Skeletal muscle tissue (tissue), 4 donors: Measurements from ENCODE around the gene CDK14. TPM values are rescaled to one million over a fixed set of nuclear protein-coding genes. Genes with fewer than 3 reads are reported as not detected.

ENCODE experiments used
- H3K27ac ChIP-seq: one replicate; pipeline ENCODE4 v1.7.0; 2013; ENCODE audit warnings: mild to moderate bottlenecking, low read depth, low read length, inconsistent platforms
- H3K27me3 ChIP-seq, 3 donors: one replicate each; pipeline ENCODE4 v1.7.0; 2013; ENCODE audit warnings: low read length in 3 of 3; ENCODE audit not compliant: control insufficient read depth in 3 of 3, insufficient read depth in 3 of 3
- H3K36me3 ChIP-seq, 3 donors: one replicate each; pipeline ENCODE4 v1.7.0; 2013; ENCODE audit warnings: low read length in 3 of 3; ENCODE audit not compliant: control insufficient read depth in 3 of 3, insufficient read depth in 3 of 3
- H3K4me1 ChIP-seq, 3 donors: one replicate each; pipeline ENCODE4 v1.7.0; 2013; ENCODE audit warnings: low read length in 3 of 3, mild to moderate bottlenecking in 3 of 3; ENCODE audit not compliant: control insufficient read depth in 3 of 3, insufficient read depth in 3 of 3
- H3K4me3 ChIP-seq, 3 donors: one replicate each; pipeline ENCODE4 v1.7.0; 2013; ENCODE audit warnings: low read length in 3 of 3
- H3K9ac ChIP-seq, 3 donors: one replicate each; pipeline ENCODE4 v1.7.0; 2013; ENCODE audit warnings: low read length in 3 of 3, mild to moderate bottlenecking in 3 of 3, moderate library complexity in 2 of 3, low read depth in 1 of 3
- H3K9me3 ChIP-seq, 3 donors: one replicate each; pipeline ENCODE4 v1.7.0; 2013; ENCODE audit warnings: low read length in 3 of 3; ENCODE audit not compliant: control insufficient read depth in 3 of 3
- total RNA-seq: library from RNA; depleted of rRNA; stranded (reverse); fragments of >200 nt; gene quantifications from one replicate; pipeline ENCODE4 v1.2.3, GENCODE V29; 2014
- donor health status: Osteomylitis.

CDK14 gene
- total RNA-seq, 1 donor from 2014 or later: 25.1 TPM

DNA sequence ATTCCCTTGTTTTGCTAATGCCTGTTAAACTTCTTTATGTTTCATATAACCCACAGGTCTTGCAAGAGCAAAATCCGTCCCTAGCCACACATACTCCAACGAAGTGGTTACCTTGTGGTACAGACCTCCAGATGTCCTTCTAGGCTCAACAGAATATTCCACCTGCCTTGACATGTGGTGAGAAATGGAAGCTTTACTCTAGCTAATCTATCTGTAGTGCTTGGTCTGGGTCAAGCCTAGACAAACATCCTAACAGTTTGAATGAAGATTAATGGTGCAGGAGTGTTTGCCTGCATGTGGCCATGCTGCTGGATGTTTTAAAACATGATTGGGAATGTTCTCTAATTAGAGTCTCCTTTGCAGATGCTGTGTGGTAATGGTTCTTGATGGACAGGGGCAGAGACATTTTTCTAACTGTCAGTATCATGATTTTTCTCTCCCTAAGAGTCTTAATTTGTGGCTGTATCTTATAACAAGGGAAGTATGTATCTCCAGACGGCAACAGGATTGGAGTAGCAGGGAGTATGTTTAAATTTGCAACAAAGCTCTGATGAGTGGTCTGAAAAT, 359.6 kb downstream of the CDK14 start:
- H3K27me3 ChIP-seq: no peaks in the 10 kb centered on the region
- H3K9me3 ChIP-seq: no peaks in the 10 kb centered on the region
- no peak overlapping the region for H3K4me3 ChIP-seq
- H3K36me3 ChIP-seq: no peaks in the 10 kb centered on the region
- peaks cover 0 to 2% (median 0%) of the 10 kb centered on the region in 3 donors for H3K4me1 ChIP-seq
- no peak overlapping the region for H3K9ac ChIP-seq
- no peak overlapping the region for H3K27ac ChIP-seq

DNA sequence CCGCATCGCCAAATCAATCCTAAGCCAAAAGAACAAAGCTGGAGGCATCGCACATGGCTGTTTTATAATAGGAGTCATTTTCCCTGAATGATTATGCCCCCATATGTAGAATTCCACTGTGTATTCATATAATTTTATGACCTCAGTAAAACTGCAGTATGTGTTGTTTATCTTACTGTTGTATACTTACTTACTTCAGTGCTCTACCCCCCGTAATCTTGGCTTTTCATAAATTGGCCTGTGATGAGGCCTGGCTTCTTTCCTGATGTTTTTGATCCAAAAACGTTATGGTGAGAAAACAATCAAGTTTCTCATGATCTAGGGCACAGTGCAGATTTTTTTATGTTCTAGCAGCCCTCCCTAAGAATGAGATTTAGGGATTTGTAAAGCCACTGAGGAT, 361.8 kb downstream of the CDK14 start:
- Histone ChIP-seq H3K4me3 (no peak overlapping the region), H3K9me3 (no peaks in the 10 kb centered on the region), H3K36me3 (no peaks in the 10 kb centered on the region), H3K27ac (no peak overlapping the region), H3K27me3 (no peaks in the 10 kb centered on the region), H3K9ac (no peak overlapping the region), H3K4me1 (peaks cover 0 to 2% (median 0%) of the 10 kb centered on the region in 3 donors)

DNA sequence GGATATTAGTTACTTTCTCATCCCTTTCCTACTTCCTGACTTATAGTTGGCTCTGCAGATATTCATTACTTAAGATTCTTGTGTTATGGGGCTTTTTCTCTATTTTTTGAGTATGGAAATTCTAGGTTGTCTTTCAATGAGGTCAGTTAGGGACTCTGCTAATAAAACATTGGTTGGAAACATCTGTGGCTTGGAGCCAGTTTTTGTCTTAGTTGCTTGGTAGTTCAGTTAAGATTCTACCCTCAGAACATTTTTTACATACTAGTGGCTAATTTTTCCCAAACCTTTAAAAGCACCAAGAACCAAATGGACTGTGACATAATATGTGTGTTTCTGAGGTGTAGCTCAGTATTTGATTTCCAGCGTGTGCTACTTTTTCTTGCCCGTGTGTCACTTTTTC, 362.5 kb downstream of the CDK14 start:
- Histone ChIP-seq H3K36me3 (no peaks in the 10 kb centered on the region), H3K27me3 (no peaks in the 10 kb centered on the region), H3K4me3 (no peak overlapping the region), H3K9me3 (no peaks in the 10 kb centered on the region), H3K27ac (no peak overlapping the region), H3K4me1 (peaks cover 0 to 2% (median 0%) of the 10 kb centered on the region in 3 donors), H3K9ac (no peak overlapping the region)

DNA sequence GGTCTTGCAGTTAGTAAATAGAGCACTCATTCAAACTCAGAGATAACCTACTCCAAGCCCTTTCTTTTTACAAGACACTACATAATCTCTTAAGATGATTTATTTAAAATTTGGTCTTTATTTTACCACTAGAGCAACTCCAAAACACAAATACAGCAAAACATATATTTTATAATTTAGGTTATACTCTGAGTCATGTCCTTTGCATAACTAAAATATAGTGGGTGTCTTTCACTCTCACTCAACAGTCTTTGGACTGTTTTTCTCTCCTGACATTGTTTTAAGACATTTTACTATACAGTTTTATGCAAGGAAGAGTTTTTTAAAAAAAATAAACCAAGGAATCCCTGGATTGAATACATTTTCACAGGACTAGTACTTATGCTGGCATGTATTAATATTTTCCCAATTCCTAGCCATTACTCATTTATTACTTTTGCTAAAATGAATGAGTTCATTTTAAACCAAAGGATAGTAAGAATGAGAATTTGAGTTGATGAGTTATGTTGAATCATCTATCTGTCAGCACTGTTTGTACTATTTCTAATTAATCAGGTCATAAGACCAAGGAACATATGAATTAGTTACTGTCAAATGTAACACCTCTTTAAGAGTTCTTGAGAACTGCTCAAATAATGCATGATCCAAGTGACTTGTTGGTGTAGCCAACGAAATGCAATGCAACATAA, 365.1 kb downstream of the CDK14 start:
- H3K36me3 ChIP-seq: no peaks in the 10 kb centered on the region

DNA sequence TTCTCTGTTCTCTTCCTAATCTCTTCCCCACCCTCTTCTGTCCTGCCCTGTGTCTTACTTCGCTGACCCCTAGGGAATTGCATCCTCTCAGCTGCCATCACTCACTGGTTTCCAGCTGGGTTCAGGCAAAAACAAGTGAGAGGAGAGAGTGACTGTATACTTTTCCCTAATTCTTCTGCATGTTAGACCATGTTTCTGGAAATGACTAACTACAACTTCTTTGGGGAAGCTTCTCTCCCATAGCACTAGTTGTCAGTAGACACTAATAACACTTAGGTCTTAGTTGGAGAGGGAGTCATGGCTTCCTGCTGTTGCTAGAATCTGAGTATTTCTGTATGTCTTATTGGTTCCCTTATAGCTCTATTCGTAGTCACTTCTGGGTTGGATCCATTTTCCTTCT, 369.1 kb downstream of the CDK14 start:
- no peak overlapping the region for H3K4me3 ChIP-seq
- no peak overlapping the region for H3K9ac ChIP-seq
- H3K27me3 ChIP-seq: no peaks in the 10 kb centered on the region
- H3K9me3 ChIP-seq: no peaks in the 10 kb centered on the region
- H3K4me1 ChIP-seq: no peaks in the 10 kb centered on the region
- H3K36me3 ChIP-seq: no peaks in the 10 kb centered on the region
- no peak overlapping the region for H3K27ac ChIP-seq

More for the DNA sequence above, 365.1 kb downstream of the CDK14 start:
- H3K27me3 ChIP-seq: no peaks in the 10 kb centered on the region
- H3K9ac ChIP-seq: no peak overlapping the region
- H3K4me3 ChIP-seq: no peak overlapping the region
- H3K27ac ChIP-seq: no peak overlapping the region
- peaks cover 0 to 2% (median 0%) of the 10 kb centered on the region in 3 donors for H3K4me1 ChIP-seq
- H3K9me3 ChIP-seq: no peaks in the 10 kb centered on the region

DNA sequence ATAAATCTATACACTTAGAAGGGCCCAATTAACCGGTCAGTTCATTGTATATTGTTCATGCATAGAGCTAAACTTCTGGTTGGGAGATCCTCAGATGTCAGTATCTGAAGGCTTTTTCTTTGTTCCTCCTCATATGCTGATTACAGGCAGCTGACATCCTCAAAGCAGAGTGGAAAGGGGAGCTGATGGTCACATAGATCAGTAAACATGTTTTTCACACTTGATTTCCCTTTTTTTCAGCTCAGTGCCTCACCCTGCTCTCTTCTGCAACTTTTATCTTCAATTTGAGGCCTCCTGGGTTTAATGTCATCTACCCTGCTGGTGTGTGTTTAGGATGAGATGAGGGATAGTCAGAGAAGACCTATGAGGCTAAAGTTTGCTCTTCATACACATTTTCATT, 370.2 kb downstream of the CDK14 start:
- H3K36me3 ChIP-seq: no peaks in the 10 kb centered on the region
- no peaks in the 10 kb centered on the region for H3K4me1 ChIP-seq
- H3K27me3 ChIP-seq: no peaks in the 10 kb centered on the region
- H3K9ac ChIP-seq: no peak overlapping the region
- H3K9me3 ChIP-seq: no peaks in the 10 kb centered on the region
- no peak overlapping the region for H3K27ac ChIP-seq
- no peak overlapping the region for H3K4me3 ChIP-seq

DNA sequence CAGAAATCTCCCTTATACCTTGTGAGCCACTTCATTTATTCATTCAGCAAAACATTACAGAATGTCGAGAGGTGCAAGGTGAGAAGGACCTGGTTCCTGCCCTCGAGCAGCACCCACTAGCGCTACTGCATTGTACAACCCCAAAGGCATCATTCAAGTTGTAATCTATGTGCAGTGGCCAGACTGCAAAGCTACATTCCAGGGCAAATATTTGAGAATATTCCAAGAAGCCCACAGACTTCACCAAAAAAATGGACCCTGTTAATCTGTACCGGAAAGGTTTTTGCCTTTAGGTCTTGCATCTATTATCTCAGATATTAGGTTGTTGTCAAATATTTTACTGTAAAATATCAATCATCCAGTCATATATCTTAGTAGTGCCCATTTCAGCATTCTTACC, 372.8 kb downstream of the CDK14 start:
- no peaks in the 10 kb centered on the region for H3K4me1 ChIP-seq
- no peaks in the 10 kb centered on the region for H3K27me3 ChIP-seq
- no peak overlapping the region for H3K4me3 ChIP-seq
- no peak overlapping the region for H3K27ac ChIP-seq
- H3K9ac ChIP-seq: no peak overlapping the region
- H3K9me3 ChIP-seq: no peaks in the 10 kb centered on the region
- H3K36me3 ChIP-seq: no peaks in the 10 kb centered on the region

DNA sequence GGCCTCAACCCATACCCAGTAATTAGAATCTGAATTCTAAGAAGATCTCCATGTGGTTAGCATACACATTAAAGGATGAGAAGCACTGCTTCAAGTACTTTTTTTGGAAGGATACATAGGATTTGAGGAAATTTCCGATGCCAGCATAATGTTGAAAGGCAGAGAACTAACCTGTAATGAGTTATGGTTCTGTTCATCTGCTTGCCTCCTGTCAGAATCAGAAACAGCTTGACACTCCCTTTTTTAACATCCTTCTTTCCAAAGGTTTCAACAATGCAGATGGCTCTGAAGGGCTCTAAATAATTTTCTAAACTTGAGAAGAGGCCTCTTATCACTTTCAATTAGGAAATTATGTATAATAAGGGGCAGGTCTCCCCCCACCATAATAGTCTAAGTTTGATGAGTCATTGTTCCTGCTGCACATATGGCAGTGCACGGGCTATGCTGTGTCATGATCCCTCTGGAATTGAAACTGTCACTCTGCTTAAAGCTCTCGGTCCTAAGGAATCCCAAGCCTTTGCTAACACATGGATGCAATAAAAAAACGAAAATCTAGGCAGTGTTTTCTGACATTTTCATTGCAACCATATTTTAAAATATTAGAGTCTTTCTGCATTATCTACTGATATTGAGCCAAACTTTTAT, 376.9 kb downstream of the CDK14 start:
- Histone ChIP-seq H3K4me3 (no peak overlapping the region), H3K36me3 (no peaks in the 10 kb centered on the region), H3K9ac (no peak overlapping the region), H3K27me3 (no peaks in the 10 kb centered on the region), H3K9me3 (no peaks in the 10 kb centered on the region), H3K27ac (no peak overlapping the region), H3K4me1 (no peaks in the 10 kb centered on the region)

DNA sequence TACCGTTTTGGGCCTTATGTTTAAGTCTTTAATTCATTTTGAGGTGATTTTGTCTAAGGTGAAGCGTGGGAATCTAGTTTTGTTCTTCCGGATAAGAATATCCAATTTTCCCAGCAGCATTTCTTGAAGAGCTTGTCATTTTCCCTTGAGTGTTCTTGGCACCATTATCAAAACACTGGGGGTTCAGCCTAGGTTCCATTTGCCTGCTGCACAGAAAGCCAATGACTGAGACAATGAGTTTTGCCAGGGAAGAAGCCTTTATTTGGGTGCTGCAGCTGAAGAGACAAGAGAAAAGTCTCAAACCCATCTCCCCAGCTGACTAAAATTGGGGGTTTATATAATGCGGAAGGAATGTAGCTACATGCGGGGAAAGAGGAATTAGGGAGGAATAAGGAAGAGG, 380.9 kb downstream of the CDK14 start:
- Histone ChIP-seq H3K36me3 (no peaks in the 10 kb centered on the region), H3K4me3 (no peak overlapping the region)

DNA sequence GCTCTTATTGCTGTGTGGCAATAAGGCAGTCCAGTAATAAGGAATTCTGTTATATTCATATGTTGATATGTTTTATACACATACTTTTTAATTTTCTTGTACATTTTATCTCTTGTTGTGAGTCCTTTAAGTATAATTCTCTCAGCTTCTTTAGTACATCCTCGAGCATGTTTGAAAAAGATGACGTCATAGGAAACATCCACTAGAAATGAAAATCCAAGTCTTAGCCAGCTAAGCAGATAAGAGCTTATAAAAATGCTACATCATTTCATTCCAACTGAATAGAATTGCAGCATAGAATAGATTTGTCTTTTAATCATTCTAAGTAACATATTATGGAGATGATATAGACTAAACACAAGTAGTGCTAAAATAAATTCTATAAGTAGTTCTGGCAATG, 384.4 kb downstream of the CDK14 start:
- Histone ChIP-seq H3K4me3 (no peak overlapping the region), H3K9me3 (no peaks in the 10 kb centered on the region), H3K9ac (no peak overlapping the region), H3K27me3 (no peaks in the 10 kb centered on the region), H3K4me1 (no peaks in the 10 kb centered on the region), H3K36me3 (peaks cover 0 to 2% (median 0%) of the 10 kb centered on the region in 3 donors), H3K27ac (no peak overlapping the region)

More for the DNA sequence above, 380.9 kb downstream of the CDK14 start:
- Histone ChIP-seq H3K27me3 (no peaks in the 10 kb centered on the region), H3K9ac (no peak overlapping the region), H3K4me1 (no peaks in the 10 kb centered on the region), H3K27ac (no peak overlapping the region), H3K9me3 (no peaks in the 10 kb centered on the region)
